ENCODE measurements around the gene ACBD3.

GRCh38 chr1:226134170-226135058, 52.1 kb downstream of the ACBD3 start:
- TF ChIP-seq EZH2phosphoT487 (IDR thresholded peaks at IDR 0.05; ENCODE audit: low read length): no peak
- no peak for TF ChIP-seq CTCF (IDR thresholded peaks at IDR 0.05; ENCODE audit: low read length)
- no peak for TF ChIP-seq EZH2 (optimal IDR thresholded peaks at IDR 0.05; ENCODE audit: low read depth, low read length)
